B cell (primary cell): Measurements from ENCODE around the gene NTM.

Experiments used
- EZH2 ChIP-seq: IDR thresholded peaks from 2 replicates; pipeline ENCODE4 v1.6.1; 2012; ENCODE audit warnings: borderline replicate concordance, low read depth, mild to moderate bottlenecking, moderate library complexity, low read length; ENCODE audit not compliant: insufficient read depth, poor library complexity, severe bottlenecking
- TF ChIP-seq, protein P1 (sequence below): fragments of 200-600 bp; IDR thresholded peaks from one replicate; pipeline ENCODE4 v1.8.0; 2022; ENCODE audit warnings: antibody characterized with exemption, mild to moderate bottlenecking

DNA sequence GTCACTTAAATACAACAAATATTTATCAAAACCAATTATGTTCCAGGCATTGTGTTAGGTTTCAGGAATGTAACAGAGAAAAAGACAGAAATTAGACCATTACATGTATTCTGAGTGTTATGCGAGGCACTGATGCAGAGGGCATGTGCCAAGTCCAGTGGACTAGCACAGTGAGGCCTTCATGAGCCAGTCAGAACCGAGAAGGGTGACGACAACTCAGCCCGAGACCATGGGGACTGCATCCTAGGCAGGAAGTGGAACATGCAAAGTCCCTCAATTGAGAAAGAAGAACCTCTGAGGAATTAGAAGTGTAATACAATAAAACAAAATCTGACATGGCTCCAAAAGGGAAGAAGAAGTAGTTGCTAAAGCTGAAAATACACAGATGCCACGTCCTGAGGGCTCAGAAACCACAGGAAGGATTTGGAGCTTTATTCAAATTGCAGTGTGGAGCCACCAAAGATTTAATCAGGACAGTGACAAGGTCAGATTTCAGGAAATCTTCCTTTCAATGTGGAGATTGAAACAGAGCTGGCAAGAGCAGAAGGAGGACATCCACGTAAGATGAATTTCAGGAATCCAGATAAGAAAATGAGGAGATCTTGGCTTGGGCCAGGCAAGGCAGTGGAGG is 529.6 kb downstream of the NTM start:
- TF ChIP-seq, protein P1, sequence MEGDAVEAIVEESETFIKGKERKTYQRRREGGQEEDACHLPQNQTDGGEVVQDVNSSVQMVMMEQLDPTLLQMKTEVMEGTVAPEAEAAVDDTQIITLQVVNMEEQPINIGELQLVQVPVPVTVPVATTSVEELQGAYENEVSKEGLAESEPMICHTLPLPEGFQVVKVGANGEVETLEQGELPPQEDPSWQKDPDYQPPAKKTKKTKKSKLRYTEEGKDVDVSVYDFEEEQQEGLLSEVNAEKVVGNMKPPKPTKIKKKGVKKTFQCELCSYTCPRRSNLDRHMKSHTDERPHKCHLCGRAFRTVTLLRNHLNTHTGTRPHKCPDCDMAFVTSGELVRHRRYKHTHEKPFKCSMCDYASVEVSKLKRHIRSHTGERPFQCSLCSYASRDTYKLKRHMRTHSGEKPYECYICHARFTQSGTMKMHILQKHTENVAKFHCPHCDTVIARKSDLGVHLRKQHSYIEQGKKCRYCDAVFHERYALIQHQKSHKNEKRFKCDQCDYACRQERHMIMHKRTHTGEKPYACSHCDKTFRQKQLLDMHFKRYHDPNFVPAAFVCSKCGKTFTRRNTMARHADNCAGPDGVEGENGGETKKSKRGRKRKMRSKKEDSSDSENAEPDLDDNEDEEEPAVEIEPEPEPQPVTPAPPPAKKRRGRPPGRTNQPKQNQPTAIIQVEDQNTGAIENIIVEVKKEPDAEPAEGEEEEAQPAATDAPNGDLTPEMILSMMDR, result no peak
- no peak for TF ChIP-seq EZH2
